LNCAP (cell line): ENCODE data around the gene ZFYVE1.

Experiments used
- TF ChIP-seq, protein P1 (sequence below): fragments of 450-650 bp; IDR thresholded peaks from 2 replicates; pipeline ENCODE4 v1.5.1; 2017; ENCODE audit warnings: mild to moderate bottlenecking

Gene ZFYVE1

GRCh38 chr14:72970058-72970630 is 56.8 kb downstream of the ZFYVE1 start:
- TF ChIP-seq, protein P1, sequence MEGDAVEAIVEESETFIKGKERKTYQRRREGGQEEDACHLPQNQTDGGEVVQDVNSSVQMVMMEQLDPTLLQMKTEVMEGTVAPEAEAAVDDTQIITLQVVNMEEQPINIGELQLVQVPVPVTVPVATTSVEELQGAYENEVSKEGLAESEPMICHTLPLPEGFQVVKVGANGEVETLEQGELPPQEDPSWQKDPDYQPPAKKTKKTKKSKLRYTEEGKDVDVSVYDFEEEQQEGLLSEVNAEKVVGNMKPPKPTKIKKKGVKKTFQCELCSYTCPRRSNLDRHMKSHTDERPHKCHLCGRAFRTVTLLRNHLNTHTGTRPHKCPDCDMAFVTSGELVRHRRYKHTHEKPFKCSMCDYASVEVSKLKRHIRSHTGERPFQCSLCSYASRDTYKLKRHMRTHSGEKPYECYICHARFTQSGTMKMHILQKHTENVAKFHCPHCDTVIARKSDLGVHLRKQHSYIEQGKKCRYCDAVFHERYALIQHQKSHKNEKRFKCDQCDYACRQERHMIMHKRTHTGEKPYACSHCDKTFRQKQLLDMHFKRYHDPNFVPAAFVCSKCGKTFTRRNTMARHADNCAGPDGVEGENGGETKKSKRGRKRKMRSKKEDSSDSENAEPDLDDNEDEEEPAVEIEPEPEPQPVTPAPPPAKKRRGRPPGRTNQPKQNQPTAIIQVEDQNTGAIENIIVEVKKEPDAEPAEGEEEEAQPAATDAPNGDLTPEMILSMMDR = no peak

GRCh38 chr14:72968316-72968715 is 58.6 kb downstream of the ZFYVE1 start:
- TF ChIP-seq, protein P1 = no peak

DNA sequence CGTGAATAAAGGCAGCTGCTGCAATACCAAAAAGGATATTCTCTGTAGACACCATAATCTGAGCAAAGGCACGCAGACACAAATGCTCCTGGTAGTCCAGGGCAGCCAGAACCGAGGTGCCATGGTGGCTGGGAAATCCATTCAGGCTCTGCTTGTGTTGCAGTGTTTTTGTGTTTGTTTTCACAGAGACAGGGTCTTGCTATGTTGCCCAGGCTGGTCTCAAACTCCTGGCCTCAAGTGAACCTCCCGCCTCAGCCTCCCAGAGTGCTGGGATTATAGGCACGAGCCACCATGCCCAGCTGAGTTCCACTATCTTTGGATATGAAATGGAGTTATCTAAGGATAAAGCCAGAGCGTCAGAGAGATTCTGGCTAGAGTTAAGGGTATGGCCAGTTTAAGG is 60.9 kb downstream of the ZFYVE1 start:
- TF ChIP-seq, protein P1 = no peak

- TF ChIP-seq, protein P1 = no peak
Measured at GRCh38 chr14:72965249-72965648, 61.7 kb downstream of the ZFYVE1 start.

DNA sequence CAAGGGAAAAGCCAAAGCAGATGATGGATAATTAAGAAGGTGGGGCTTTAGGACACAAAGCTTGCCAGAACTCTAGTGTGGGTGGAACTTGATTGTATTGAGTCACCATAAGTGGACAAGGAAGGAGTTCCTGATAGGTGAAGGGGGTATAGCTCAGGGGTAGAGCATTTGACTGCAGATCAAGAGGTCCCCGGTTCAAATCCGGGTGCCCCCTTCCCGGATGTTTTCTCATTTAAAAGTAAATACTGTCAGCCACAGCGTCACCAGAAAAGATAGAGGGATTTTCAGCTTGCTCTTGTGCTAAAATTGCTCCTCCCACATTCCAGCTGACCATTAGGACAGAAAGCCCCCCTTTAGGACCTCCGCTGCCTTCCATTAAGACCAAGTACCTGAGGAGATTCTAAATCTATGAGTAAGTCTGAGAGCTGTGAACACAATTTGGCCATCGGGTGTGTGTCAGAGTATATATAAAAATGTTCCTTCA is 64.0 kb downstream of the ZFYVE1 start:
- TF ChIP-seq, protein P1 = no peak

GRCh38 chr14:72961579-72962335 is 65.1 kb downstream of the ZFYVE1 start:
- TF ChIP-seq, protein P1 = no peak

GRCh38 chr14:72958548-72958947 is 68.4 kb downstream of the ZFYVE1 start:
- TF ChIP-seq, protein P1 = no peak
